HG02571 (cell line): Measurements from ENCODE around the gene ADCK2.
"Not testable (repeated sequence)": the region's sequence is repeated elsewhere in the genome, so short reads cannot be mapped to it uniquely, and the experiment has no call there.

Source experiments
- ATAC-seq: cut with Tn5 transposase; IDR thresholded peaks from one replicate; pipeline ENCODE4 v1.9.1; 2021; ENCODE audit warnings: mild to moderate bottlenecking, moderate library complexity; ENCODE audit not compliant: unreplicated experiment

Gene ADCK2

GRCh38 chr7:140646931-140647647 is 25.7 kb upstream of the ADCK2 start:
- ATAC-seq = no peak

GRCh38 chr7:140649556-140650205 is 23.1 kb upstream of the ADCK2 start:
- ATAC-seq = no peak

- ATAC-seq = no peak
These were observed 22.4 kb upstream of the ADCK2 start for GRCh38 chr7:140650367-140650766.

- no peak for ATAC-seq
These were observed 19.2 kb upstream of the ADCK2 start for GRCh38 chr7:140653319-140654108.

GRCh38 chr7:140654109-140654387 is 18.7 kb upstream of the ADCK2 start:
- no peak for ATAC-seq

- ATAC-seq = no peak
These were observed 18.1 kb upstream of the ADCK2 start for GRCh38 chr7:140654661-140655060.

- ATAC-seq = no peak
These were observed 17.0 kb upstream of the ADCK2 start for GRCh38 chr7:140655511-140656408.

- ATAC-seq = peak; percentile 92
These were observed 15.9 kb upstream of the ADCK2 start for GRCh38 chr7:140656548-140657515.

GRCh38 chr7:140657891-140658290 is 14.9 kb upstream of the ADCK2 start:
- ATAC-seq = no peak

GRCh38 chr7:140659856-140660255 is 12.9 kb upstream of the ADCK2 start:
- ATAC-seq = no peak

GRCh38 chr7:140661124-140661523 is 11.6 kb upstream of the ADCK2 start:
- ATAC-seq = no peak

- not testable (repeated sequence) for ATAC-seq
These were observed 9.8 kb upstream of the ADCK2 start for GRCh38 chr7:140662938-140663337.

GRCh38 chr7:140667476-140667875 is 5.3 kb upstream of the ADCK2 start:
- no peak for ATAC-seq

GRCh38 chr7:140668641-140669040 is 4.1 kb upstream of the ADCK2 start:
- no peak for ATAC-seq

- no peak for ATAC-seq
These were observed 3.4 kb upstream of the ADCK2 start for GRCh38 chr7:140669352-140669751.

GRCh38 chr7:140669862-140670261 is 2.9 kb upstream of the ADCK2 start:
- ATAC-seq = not testable (repeated sequence)

GRCh38 chr7:140670343-140670935 is 2.3 kb upstream of the ADCK2 start:
- no peak for ATAC-seq

- ATAC-seq = no peak
These were observed 779 bp upstream of the ADCK2 start for GRCh38 chr7:140671966-140672365.

GRCh38 chr7:140673063-140673773 is 473 bp downstream of the ADCK2 start:
- peak; percentile 55 for ATAC-seq
